Endodermal cell (in vitro differentiated cells): ENCODE results near the gene CTNNA2. TPM values are rescaled to one million over a fixed set of nuclear protein-coding genes. Genes with fewer than 3 reads are reported as not detected.

ENCODE experiments used
- DNase-seq: peaks from one replicate; pipeline ENCODE4 v3.0.0-alpha.2; 2017
- H3K27ac ChIP-seq: 2 replicates; pipeline ENCODE4 v1.5.1; 2013; ENCODE audit warnings: mild to moderate bottlenecking, low read depth, low read length, moderate library complexity
- H3K27me3 ChIP-seq: 2 replicates; pipeline ENCODE4 v1.6.1; 2013; ENCODE audit warnings: mild to moderate bottlenecking, low read length, moderate library complexity; ENCODE audit not compliant: insufficient read depth, control insufficient read depth, poor library complexity, severe bottlenecking
- H3K36me3 ChIP-seq: 2 replicates; pipeline ENCODE4 v1.7.0; 2013; ENCODE audit warnings: mild to moderate bottlenecking, low read length, moderate library complexity; ENCODE audit not compliant: control insufficient read depth, insufficient read depth
- H3K4me1 ChIP-seq: one replicate; pipeline ENCODE4 v1.7.0; 2013; ENCODE audit warnings: low read length; ENCODE audit not compliant: control insufficient read depth, insufficient read depth
- H3K4me3 ChIP-seq: 2 replicates; pipeline ENCODE4 v1.5.1; 2013; ENCODE audit warnings: mild to moderate bottlenecking, low read length, moderate library complexity
- H3K9ac ChIP-seq: 2 replicates; pipeline ENCODE4 v1.6.1; 2013; ENCODE audit warnings: mild to moderate bottlenecking, low read length, moderate library complexity; ENCODE audit not compliant: poor library complexity, severe bottlenecking; ENCODE audit errors: extremely low read depth
- H3K9me3 ChIP-seq: 2 replicates; pipeline ENCODE4 v1.6.1; 2013; ENCODE audit warnings: mild to moderate bottlenecking, low read length, moderate library complexity; ENCODE audit not compliant: control insufficient read depth
- H3K27ac Mint-ChIP-seq: 2 replicates; pipeline ENCODE4 v1.8.0; 2020; ENCODE audit warnings: mixed read lengths
- H3K27me3 Mint-ChIP-seq: 2 replicates; pipeline ENCODE4 v1.8.0; 2021; ENCODE audit warnings: mild to moderate bottlenecking, mixed read lengths; ENCODE audit not compliant: insufficient read depth
- H3K36me3 Mint-ChIP-seq: 2 replicates; pipeline ENCODE4 v1.8.0; 2020; ENCODE audit warnings: low read depth, mixed read lengths
- H3K4me1 Mint-ChIP-seq: 2 replicates; pipeline ENCODE4 v1.8.0; 2020; ENCODE audit warnings: mixed read lengths
- H3K4me3 Mint-ChIP-seq: 2 replicates; pipeline ENCODE4 v1.8.0; 2020; ENCODE audit warnings: mild to moderate bottlenecking, moderate library complexity, mixed read lengths
- H3K9me3 Mint-ChIP-seq: 2 replicates; pipeline ENCODE4 v1.8.0; 2020; ENCODE audit warnings: mild to moderate bottlenecking, mixed read lengths
- CTCF ChIP-seq: fragments of 200-600 bp; sonication (generic); conservative IDR thresholded peaks from 2 replicates; pipeline ENCODE4 v1.5.0; 2021; ENCODE audit warnings: antibody characterized with exemption, mild to moderate bottlenecking
- WGBS, 2 experiments: methylation state at CpG; one replicate each; pipeline versions ENCODE4 v1.1.5 to v1.1.7; 2013; ENCODE audit warnings: missing lambda C conversion rate in 2 of 2, mixed read lengths in 1 of 2; ENCODE audit not compliant: insufficient coverage in 1 of 2, insufficient read length in 1 of 2; 5-methylcytosine and 5-hydroxymethylcytosine counted together
- total RNA-seq, 2 donors: library from RNA; stranded (reverse); fragmentation: NEBNext Ultra II Directional in 1 of 2; extraction: Animal tissue kit (Norgen Biotek cat#: 25700) in 1 of 2; gene quantifications; 2 replicates in 1 of 2; 3 replicates in 1 of 2; pipeline ENCODE4 v1.2.1, GENCODE V29; 2021

The CTNNA2 gene
- total RNA-seq, 2 donors from 2014 or later: 7.7 to 9.8 TPM

- no peaks in the 10 kb centered on the region for H3K4me1 ChIP-seq
- no peak for TF ChIP-seq CTCF
- DNase-seq: no peak
- no peak overlapping the region for H3K4me3 ChIP-seq
- H3K27ac Mint-ChIP-seq: no peak overlapping the region
- H3K9me3 Mint-ChIP-seq: no peaks in the 10 kb centered on the region
- 82 to 83% methylated on average over 2 to 3 of the region's 3 CpGs for WGBS, 2 experiments
- H3K9ac ChIP-seq: no peak overlapping the region
- H3K36me3 ChIP-seq: no peaks in the 10 kb centered on the region
- peaks cover 16% of the 10 kb centered on the region for H3K4me1 Mint-ChIP-seq
- H3K36me3 Mint-ChIP-seq: no peaks in the 10 kb centered on the region
- no peaks in the 10 kb centered on the region for H3K27me3 ChIP-seq
- peaks cover 14% of the 10 kb centered on the region for H3K27me3 Mint-ChIP-seq
- no peaks in the 10 kb centered on the region for H3K9me3 ChIP-seq
- no peak overlapping the region for H3K27ac ChIP-seq
- no peak overlapping the region for H3K4me3 Mint-ChIP-seq
Observed at GRCh38 chr2:80351231-80351630, 838.4 kb downstream of the CTNNA2 start.

- no peaks in the 10 kb centered on the region for H3K36me3 ChIP-seq
- Mint-ChIP-seq H3K9me3 (no peaks in the 10 kb centered on the region), H3K36me3 (no peaks in the 10 kb centered on the region), H3K27me3 (peaks cover 17% of the 10 kb centered on the region), H3K4me3 (no peak overlapping the region), H3K27ac (no peak overlapping the region), H3K4me1 (peaks cover 4% of the 10 kb centered on the region)
- no peak for TF ChIP-seq CTCF
- H3K4me1 ChIP-seq: no peaks in the 10 kb centered on the region
- WGBS, 2 experiments: 96 to 100% methylated on average over 1 of the region's 1 CpG
- no peaks in the 10 kb centered on the region for H3K27me3 ChIP-seq
- DNase-seq: no peak
- no peak overlapping the region for H3K4me3 ChIP-seq
- no peaks in the 10 kb centered on the region for H3K9me3 ChIP-seq
- H3K9ac ChIP-seq: no peak overlapping the region
- no peak overlapping the region for H3K27ac ChIP-seq
Observed at GRCh38 chr2:80354858-80355257, 842.0 kb downstream of the CTNNA2 start.

GRCh38 chr2:80361904-80362303, 849.1 kb downstream of the CTNNA2 start:
- peaks cover 14% of the 10 kb centered on the region for H3K4me1 ChIP-seq
- H3K27me3 ChIP-seq: no peaks in the 10 kb centered on the region
- no peak for TF ChIP-seq CTCF
- DNase-seq: no peak
- no peaks in the 10 kb centered on the region for H3K36me3 ChIP-seq
- no peaks in the 10 kb centered on the region for H3K9me3 ChIP-seq
- H3K27me3 Mint-ChIP-seq: peaks cover 24% of the 10 kb centered on the region
- H3K4me1 Mint-ChIP-seq: peaks cover 52% of the 10 kb centered on the region
- H3K27ac Mint-ChIP-seq: no peak overlapping the region
- no peaks in the 10 kb centered on the region for H3K36me3 Mint-ChIP-seq
- no peak overlapping the region for H3K4me3 Mint-ChIP-seq
- no peak overlapping the region for H3K27ac ChIP-seq
- no peak overlapping the region for H3K4me3 ChIP-seq
- H3K9me3 Mint-ChIP-seq: no peaks in the 10 kb centered on the region
- H3K9ac ChIP-seq: no peak overlapping the region
